ENCODE results near the gene PRMT9. TPM values are rescaled to one million over a fixed set of nuclear protein-coding genes. Genes with fewer than 3 reads are reported as not detected.

PRMT9 gene
- total and polyA plus RNA-seq, 9 of the 15 experiments (the other 6 are each of a cell fraction or from before 2014, with no cell fraction given) = 3.5 to 15.6 (median 7.2) TPM

GRCh38 chr4:147635348-147635747 is 48.6 kb downstream of the PRMT9 start:
- in situ Hi-C loops (cut with MboI) (no loop called here), intact Hi-C loops (cut with micrococcal nuclease) (no loop called here)
- Histone ChIP-seq H3K4me2 (ENCODE audit: insufficient read depth, low read length) (no peak overlapping the region), H3K27me3 (ENCODE audit: control insufficient read depth in 2 of 2, insufficient read depth in 2 of 2, low read length in 2 of 2) (no peaks in the 10 kb centered on the region), H3K9me1 (ENCODE audit: control insufficient read depth, insufficient read depth, low read length) (no peaks in the 10 kb centered on the region), H3K4me3 (no peak overlapping the region), H3K36me3 (ENCODE audit: control insufficient read depth, insufficient read depth, low read length) (peaks cover 77% of the 10 kb centered on the region), H3K9ac (ENCODE audit: insufficient read depth in 1 of 2, low read depth in 2 of 2, low read length in 2 of 2) (no peak overlapping the region), H3K9me3 (replicated peaks; ENCODE audit: control insufficient read depth, insufficient read depth, low read depth, low read length) (no peaks in the 10 kb centered on the region), H3K27ac (ENCODE audit: extremely low read depth, low read depth, low read length) (no peak overlapping the region), H4K20me1 (replicated peaks; ENCODE audit: control insufficient read depth, insufficient read depth, low read length) (no peaks in the 10 kb centered on the region), H3K4me1 (replicated peaks in 1 of 2; ENCODE audit: control insufficient read depth in 2 of 2, insufficient read depth in 2 of 2, low read length in 2 of 2) (no peaks in the 10 kb centered on the region), H3K79me2 (ENCODE audit: control insufficient read depth, insufficient read depth, low read length) (no peaks in the 10 kb centered on the region), H2AFZ (ENCODE audit: low read depth, low read length) (no peak overlapping the region)
- FAIRE-seq (no peak), DNase-seq (ENCODE audit: extremely low read depth in 1 of 4, low spot score in 3 of 4) (no peak), ATAC-seq (no peak)
- POLR2A ChIA-PET = no interaction called here
- no TSS peak for BruUV-seq (replicated peaks)
- CTCF ChIA-PET (ENCODE audit: low intra/inter-chr PET ratio) = no interaction called here
- TF ChIP-seq RBBP5 (IDR thresholded peaks at IDR 0.05; ENCODE audit: borderline replicate concordance, insufficient read depth, low read length, poor library complexity, severe bottlenecking) = no peak
- no peak for TF ChIP-seq ZNF830 (CRISPR knock-in tag; IDR thresholded peaks at IDR 0.05)
- no peak for TF ChIP-seq MTF1 (CRISPR knock-in tag; IDR thresholded peaks at IDR 0.05; ENCODE audit: borderline replicate concordance)
- TF ChIP-seq ZNF717 (CRISPR knock-in tag; IDR thresholded peaks at IDR 0.05) = no peak
- no peak for TF ChIP-seq MEF2D (tag; conservative IDR thresholded peaks at IDR 0.05; ENCODE audit: low read depth)
- TF ChIP-seq, protein P1, sequence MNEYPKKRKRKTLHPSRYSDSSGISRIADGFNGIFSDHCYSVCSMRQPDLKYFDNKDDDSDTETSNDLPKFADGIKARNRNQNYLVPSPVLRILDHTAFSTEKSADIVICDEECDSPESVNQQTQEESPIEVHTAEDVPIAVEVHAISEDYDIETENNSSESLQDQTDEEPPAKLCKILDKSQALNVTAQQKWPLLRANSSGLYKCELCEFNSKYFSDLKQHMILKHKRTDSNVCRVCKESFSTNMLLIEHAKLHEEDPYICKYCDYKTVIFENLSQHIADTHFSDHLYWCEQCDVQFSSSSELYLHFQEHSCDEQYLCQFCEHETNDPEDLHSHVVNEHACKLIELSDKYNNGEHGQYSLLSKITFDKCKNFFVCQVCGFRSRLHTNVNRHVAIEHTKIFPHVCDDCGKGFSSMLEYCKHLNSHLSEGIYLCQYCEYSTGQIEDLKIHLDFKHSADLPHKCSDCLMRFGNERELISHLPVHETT (CRISPR knock-in tag; conservative IDR thresholded peaks at IDR 0.05 in 1 of 2, IDR thresholded peaks at IDR 0.05 in 1 of 2) = no peak
- TF ChIP-seq, protein P2, sequence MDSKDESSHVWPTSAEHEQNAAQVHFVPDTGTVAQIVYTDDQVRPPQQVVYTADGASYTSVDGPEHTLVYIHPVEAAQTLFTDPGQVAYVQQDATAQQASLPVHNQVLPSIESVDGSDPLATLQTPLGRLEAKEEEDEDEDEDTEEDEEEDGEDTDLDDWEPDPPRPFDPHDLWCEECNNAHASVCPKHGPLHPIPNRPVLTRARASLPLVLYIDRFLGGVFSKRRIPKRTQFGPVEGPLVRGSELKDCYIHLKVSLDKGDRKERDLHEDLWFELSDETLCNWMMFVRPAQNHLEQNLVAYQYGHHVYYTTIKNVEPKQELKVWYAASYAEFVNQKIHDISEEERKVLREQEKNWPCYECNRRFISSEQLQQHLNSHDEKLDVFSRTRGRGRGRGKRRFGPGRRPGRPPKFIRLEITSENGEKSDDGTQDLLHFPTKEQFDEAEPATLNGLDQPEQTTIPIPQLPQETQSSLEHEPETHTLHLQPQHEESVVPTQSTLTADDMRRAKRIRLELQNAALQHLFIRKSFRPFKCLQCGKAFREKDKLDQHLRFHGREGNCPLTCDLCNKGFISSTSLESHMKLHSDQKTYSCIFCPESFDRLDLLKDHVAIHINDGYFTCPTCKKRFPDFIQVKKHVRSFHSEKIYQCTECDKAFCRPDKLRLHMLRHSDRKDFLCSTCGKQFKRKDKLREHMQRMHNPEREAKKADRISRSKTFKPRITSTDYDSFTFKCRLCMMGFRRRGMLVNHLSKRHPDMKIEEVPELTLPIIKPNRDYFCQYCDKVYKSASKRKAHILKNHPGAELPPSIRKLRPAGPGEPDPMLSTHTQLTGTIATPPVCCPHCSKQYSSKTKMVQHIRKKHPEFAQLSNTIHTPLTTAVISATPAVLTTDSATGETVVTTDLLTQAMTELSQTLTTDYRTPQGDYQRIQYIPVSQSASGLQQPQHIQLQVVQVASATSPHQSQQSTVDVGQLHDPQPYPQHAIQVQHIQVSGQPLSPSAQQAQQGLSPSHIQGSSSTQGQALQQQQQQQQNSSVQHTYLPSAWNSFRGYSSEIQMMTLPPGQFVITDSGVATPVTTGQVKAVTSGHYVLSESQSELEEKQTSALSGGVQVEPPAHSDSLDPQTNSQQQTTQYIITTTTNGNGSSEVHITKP (IDR thresholded peaks at IDR 0.05; ENCODE audit: partially characterized antibody) = no peak
- no peak for TF ChIP-seq DPF2 (IDR thresholded peaks at IDR 0.05)
- TF ChIP-seq ZBTB9 (CRISPR knock-in tag; IDR thresholded peaks at IDR 0.05) = no peak
- no peak for TF ChIP-seq MYBL2 (IDR thresholded peaks at IDR 0.05; ENCODE audit: low read depth)
- TF ChIP-seq MYBL2 (CRISPR knock-in tag; IDR thresholded peaks at IDR 0.05; ENCODE audit: borderline replicate concordance) = no peak
- no peak for TF ChIP-seq GATAD2A (IDR thresholded peaks at IDR 0.05)
- no peak for TF ChIP-seq CBX1 (IDR thresholded peaks at IDR 0.05; ENCODE audit: low read depth)

Measured in K562 (cell line).